CD4-positive, alpha-beta T cell treated with Interleukin-2 at 100 ng/mL for 4 hours (primary cell): ENCODE data around the gene SLC43A2.

Experiments
- DNase-seq: peaks from one replicate; pipeline ENCODE4 v3.0.0-alpha.2; 2020; ENCODE audit warnings: low spot score

The SLC43A2 gene

GRCh38 chr17:1535737-1536136, 92.9 kb downstream of the SLC43A2 start:
- no peak for DNase-seq

DNA sequence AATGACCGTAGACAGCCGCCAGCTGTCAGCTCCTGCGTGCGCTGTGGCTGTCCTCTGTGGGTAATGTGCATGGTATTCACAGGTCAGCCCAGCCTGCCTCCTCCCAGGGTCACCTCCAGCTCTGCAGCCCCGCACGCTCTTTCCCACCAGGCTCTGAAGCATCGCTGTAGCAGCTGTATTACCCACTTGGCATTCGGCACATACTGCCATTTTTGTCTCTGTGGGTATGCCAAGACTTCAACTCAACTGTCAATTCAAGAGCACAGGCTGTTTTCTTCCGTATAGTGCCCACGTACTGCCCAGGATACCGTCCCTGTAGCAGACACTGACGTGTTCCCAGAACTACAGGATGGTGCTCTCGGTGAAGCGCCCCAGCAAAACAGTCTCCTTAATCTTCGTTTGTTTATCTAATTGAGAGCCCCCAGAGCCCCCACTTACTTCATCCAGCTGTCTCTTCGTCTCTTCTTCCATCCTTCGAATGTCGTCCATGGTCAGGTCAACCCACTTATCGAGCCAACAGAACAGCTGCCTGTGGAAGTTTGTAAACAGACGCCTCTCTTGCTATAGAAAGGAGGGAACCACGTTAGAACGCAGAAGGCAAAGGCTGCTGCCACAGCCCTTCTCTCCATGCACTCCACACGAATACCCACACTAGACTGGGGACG, 94.8 kb downstream of the SLC43A2 start:
- no peak for DNase-seq

DNA sequence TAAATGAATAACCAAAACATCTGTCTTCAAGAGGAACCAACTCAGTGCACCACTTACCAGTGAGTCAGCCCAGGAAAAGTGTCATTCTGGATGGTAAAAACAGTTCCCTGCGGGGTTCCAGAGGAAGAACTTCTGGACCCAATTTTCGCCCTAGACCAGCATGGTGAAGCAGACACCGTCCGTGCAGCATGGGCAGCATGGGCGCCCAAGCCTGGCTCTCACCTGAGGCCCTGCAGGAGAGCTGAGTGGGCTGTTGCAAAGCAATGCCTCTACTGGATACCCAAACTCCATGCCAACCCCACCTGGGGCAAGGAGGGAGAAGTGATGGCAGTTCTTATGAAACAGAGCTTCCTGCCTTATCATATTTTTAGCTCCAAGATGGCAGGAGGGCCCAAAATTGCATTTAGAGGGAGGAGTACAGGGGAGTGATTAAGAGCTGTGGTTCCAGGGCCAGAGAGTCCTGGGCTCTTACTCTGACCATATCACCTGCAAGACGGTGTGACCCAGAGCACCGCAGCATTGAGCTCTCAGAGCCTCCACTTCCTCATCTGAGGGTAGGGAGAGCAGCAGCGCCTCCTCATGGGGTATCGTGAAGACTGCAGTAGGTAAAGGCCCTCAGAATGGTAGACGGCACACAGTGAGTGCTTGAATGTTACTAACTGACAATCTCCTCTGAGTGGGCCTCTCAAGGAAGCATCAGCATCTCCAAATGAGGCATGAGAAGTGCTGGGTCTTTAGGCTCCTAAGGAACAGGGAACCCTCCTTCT, 95.6 kb downstream of the SLC43A2 start:
- DNase-seq, result peak; percentile 29

DNA sequence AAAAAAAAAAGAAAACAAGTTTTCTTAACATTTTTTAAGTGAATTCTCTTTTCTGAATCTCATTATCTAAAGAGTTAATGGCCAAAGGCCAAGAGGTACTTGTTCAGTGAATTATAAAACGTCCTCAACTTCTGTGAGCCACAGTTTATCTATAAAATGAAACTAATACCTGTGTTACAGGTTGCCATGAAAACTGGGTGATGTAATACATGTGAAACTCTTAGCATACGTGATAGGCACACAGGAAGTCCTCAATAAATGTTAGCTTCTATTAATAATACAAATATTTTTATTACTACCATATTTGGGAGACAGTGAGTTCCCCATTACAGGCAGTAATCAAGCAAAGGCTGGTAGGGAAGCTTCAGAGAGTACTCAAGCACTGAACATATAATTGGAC, 98.8 kb downstream of the SLC43A2 start:
- DNase-seq, result no peak

DNA sequence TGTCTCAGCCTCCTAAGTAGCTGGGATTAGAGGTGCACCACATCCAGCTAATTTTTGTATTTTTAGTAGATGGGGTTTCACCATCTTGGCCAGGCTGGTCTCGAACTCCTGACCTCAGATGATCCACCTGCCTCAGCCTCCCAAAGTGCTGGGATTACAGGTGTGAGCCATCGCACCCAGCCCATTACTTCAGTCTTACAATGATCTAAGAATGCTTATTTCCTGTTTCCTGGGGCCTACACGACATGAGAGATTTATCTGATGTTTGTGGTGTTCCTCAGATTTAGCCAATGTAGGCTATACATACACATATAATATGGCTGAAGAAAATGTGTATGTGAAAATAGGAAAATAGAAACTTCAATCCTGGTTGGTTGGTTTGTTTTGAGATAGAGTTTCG, 101.8 kb downstream of the SLC43A2 start:
- peak; percentile 15 for DNase-seq

DNA sequence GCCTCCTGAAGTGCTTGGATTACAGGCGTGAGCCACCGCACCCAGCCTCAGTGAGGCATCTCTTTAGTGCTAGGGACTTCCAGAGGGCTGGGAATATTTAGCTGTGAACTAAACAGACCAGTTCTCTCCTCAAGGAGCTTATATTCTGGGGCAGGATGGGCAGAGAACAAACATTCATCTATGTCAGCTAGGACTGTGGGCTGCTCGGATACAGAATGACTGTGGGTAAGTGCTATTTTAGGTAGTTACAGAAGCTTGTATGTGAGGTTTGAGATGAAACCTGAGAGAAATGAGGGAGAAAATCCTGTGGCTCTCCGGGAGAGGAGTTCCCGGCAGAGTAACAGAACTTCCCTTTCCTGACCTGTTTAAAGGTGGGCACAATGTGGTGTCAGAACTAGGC, 106.0 kb downstream of the SLC43A2 start:
- DNase-seq, result no peak

GRCh38 chr17:1521086-1521640, 107.5 kb downstream of the SLC43A2 start:
- no peak for DNase-seq

- DNase-seq, result no peak
Observed at GRCh38 chr17:1519678-1520077, 109.0 kb downstream of the SLC43A2 start.
